Psoas muscle (tissue), 8 donors: ENCODE data around the gene ROR2. TPM values are rescaled to one million over a fixed set of nuclear protein-coding genes. Genes with fewer than 3 reads are reported as not detected.

Source experiments
- ATAC-seq, 4 donors: fragments of 200-7000 bp; cut with Tn5 transposase; one replicate each; pipeline ENCODE4 v1.9.1; 2020; ENCODE audit warnings: moderate library complexity in 3 of 4, mild to moderate bottlenecking in 2 of 4
- DNase-seq, 2 donors: peaks; one replicate each; pipeline ENCODE4 v3.0.0-alpha.2; 2020
- H3K27ac ChIP-seq: fragments of 200-600 bp; one replicate; pipeline ENCODE4 v1.8.0; 2022
- H3K27me3 ChIP-seq, 3 donors: fragments of 200-600 bp in 1 of 3; one replicate each; pipeline versions ENCODE4 v1.6.1 to v1.8.0; 2013 to 2022; ENCODE audit warnings: low read length in 2 of 3, mild to moderate bottlenecking in 2 of 3, moderate library complexity in 1 of 3; ENCODE audit not compliant: insufficient read depth in 3 of 3
- H3K36me3 ChIP-seq, 2 donors: fragments of 200-600 bp in 1 of 2; one replicate each; pipeline versions ENCODE4 v1.6.1 to v1.8.0; 2013 to 2022; ENCODE audit warnings: low read depth in 1 of 2, mild to moderate bottlenecking in 1 of 2, moderate library complexity in 1 of 2; ENCODE audit not compliant: insufficient read depth in 1 of 2
- H3K4me1 ChIP-seq: fragments of 200-600 bp; one replicate; pipeline ENCODE4 v1.8.0; 2022
- H3K4me3 ChIP-seq: fragments of 200-600 bp; one replicate; pipeline ENCODE4 v1.8.0; 2022; ENCODE audit warnings: mild to moderate bottlenecking
- H3K9me3 ChIP-seq: fragments of 200-600 bp; one replicate; pipeline ENCODE4 v1.8.0; 2022
- CTCF ChIP-seq: fragments of 200-600 bp; IDR thresholded peaks from one replicate; pipeline ENCODE4 v1.8.0; 2022; ENCODE audit warnings: antibody characterized with exemption
- WGBS, 3 donors: extraction: QIAGEN DNeasy Blood & Tissue Kit; methylation state at CpG; one replicate each; pipeline versions ENCODE4 v1.1.6 to v1.1.7; 2013; 5-methylcytosine and 5-hydroxymethylcytosine counted together
- intact Hi-C, 2 donors: fragments of 100-400 bp; cut with DNase I; formaldehyde crosslinking; loops; one replicate each; pipeline versions ENCODE4 v1.11.0 to v1.14.2; 2022
- polyA plus RNA-seq, 3 donors: library from polyadenylated mRNA; stranded (reverse); fragments of 200-250 nt; gene quantifications; one replicate each; pipeline ENCODE4 v1.2.3, GENCODE V29; 2013
- total RNA-seq, 4 donors: library from RNA; stranded (reverse); fragmentation: NEBNext Ultra II Directional in 2 of 4; extraction: Animal tissue kit (Norgen Biotek cat#: 25700) in 2 of 4; gene quantifications; one replicate each; pipeline versions ENCODE4 v1.2.1 to v1.2.4, GENCODE V29; 2021 to 2023
- donor health status: healthy with polysubstance abuse.
- donor health status: DM: no; HTN: no; CAD: no; lungs with moderate emphysema.
- donor health status: Bipolar disorder and iron deficiency.
- donor health status: healthy.
- donor health status: DM: yes; HTN: yes; CAD: no.
- donor health status: DM: no; HTN: no; CAD: no.
- donor health status: DM: no; HTN: no; CAD: no.
- donor health status: DM: yes; HTN: yes; CAD: no.

Gene ROR2
- total and polyA plus RNA-seq, 7 donors = 0.05 to 0.52 (median 0.15) TPM

GRCh38 chr9:91562416-91562815 lies 387.6 kb downstream of the ROR2 start:
- no peak overlapping the region for H3K4me3 ChIP-seq
- no peaks in the 10 kb centered on the region for H3K27me3 ChIP-seq
- no peaks in the 10 kb centered on the region for H3K4me1 ChIP-seq
- DNase-seq = no peak
- WGBS, 3 donors = 68 to 74% (median 70%) methylated on average over 3 of the region's 3 CpGs
- H3K9me3 ChIP-seq = no peaks in the 10 kb centered on the region
- ATAC-seq = no peak
- TF ChIP-seq CTCF = no peak
- no peak overlapping the region for H3K27ac ChIP-seq
- no peaks in the 10 kb centered on the region for H3K36me3 ChIP-seq
- intact Hi-C loops = no loop called here

DNA sequence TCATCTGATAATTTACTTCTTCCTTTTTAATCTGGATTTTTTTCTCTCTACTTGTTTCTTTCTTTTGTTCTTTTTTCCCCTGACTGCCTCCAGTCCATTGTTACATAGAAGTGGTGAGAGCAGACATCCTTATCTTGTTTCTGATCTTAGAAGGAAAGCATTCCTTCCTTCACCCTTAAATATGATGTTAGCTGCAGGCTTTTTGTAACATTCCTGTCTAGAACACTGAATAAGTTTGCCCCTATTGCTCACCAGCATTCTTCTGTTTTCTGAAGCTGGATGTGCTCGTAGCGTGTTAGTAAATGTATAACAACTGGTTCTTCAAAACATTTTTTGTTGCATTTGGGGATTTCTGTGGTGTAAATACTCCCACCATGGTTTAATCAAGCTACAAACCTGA lies 389.7 kb downstream of the ROR2 start:
- H3K36me3 ChIP-seq = no peaks in the 10 kb centered on the region
- WGBS, 3 donors = 78 to 86% (median 79%) methylated on average over 2 of the region's 2 CpGs
- intact Hi-C loops = no loop called here
- no peak overlapping the region for H3K27ac ChIP-seq
- H3K9me3 ChIP-seq = no peaks in the 10 kb centered on the region
- H3K4me1 ChIP-seq = no peaks in the 10 kb centered on the region
- ATAC-seq (no peak), DNase-seq (no peak)
- no peak for TF ChIP-seq CTCF
- H3K27me3 ChIP-seq = no peaks in the 10 kb centered on the region
- H3K4me3 ChIP-seq = no peak overlapping the region

DNA sequence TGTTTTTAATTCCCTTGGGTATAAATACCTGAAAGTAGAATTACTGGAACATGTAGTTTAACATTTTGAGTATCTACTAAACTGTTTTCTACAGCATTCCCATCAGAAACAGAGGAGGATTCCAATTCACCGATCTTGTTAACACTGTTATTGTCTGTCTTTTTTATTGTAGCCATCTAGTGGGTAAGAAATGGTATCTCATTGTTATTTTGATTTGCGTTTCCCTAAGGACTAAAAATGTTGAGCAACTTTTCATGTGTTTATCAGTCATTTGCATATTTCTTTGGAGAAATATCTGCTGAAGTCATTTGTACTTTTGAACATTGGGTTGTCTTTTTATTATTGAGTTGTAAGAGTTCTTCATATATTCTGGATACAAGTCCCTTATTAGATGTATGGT lies 391.1 kb downstream of the ROR2 start:
- 67 to 77% (median 70%) methylated on average over 2 of the region's 2 CpGs for WGBS, 3 donors
- no peaks in the 10 kb centered on the region for H3K9me3 ChIP-seq
- no peak overlapping the region for H3K27ac ChIP-seq
- ATAC-seq (no peak), DNase-seq (no peak)
- H3K4me3 ChIP-seq = no peak overlapping the region
- no peaks in the 10 kb centered on the region for H3K4me1 ChIP-seq
- intact Hi-C loops = no loop called here
- no peak for TF ChIP-seq CTCF
- no peaks in the 10 kb centered on the region for H3K27me3 ChIP-seq
- H3K36me3 ChIP-seq = no peaks in the 10 kb centered on the region

- 86 to 91% (median 88%) methylated on average over 3 of the region's 3 CpGs for WGBS, 3 donors
- no peaks in the 10 kb centered on the region for H3K27me3 ChIP-seq
- TF ChIP-seq CTCF = no peak
- no peak overlapping the region for H3K27ac ChIP-seq
- H3K9me3 ChIP-seq = no peaks in the 10 kb centered on the region
- H3K4me1 ChIP-seq = no peaks in the 10 kb centered on the region
- no peak for DNase-seq
- no peak overlapping the region for H3K4me3 ChIP-seq
- ATAC-seq = no peak
- intact Hi-C loops = no loop called here
- H3K36me3 ChIP-seq = no peaks in the 10 kb centered on the region
Observed at GRCh38 chr9:91558395-91558794, 391.6 kb downstream of the ROR2 start.

GRCh38 chr9:91557327-91557726 lies 392.7 kb downstream of the ROR2 start:
- no peak overlapping the region for H3K4me3 ChIP-seq
- H3K4me1 ChIP-seq = no peaks in the 10 kb centered on the region
- no peaks in the 10 kb centered on the region for H3K9me3 ChIP-seq
- no peaks in the 10 kb centered on the region for H3K27me3 ChIP-seq
- H3K36me3 ChIP-seq = no peaks in the 10 kb centered on the region
- H3K27ac ChIP-seq = no peak overlapping the region
- TF ChIP-seq CTCF = no peak
- ATAC-seq (no peak), DNase-seq (no peak)
- intact Hi-C loops = no loop called here
- 67 to 75% (median 72%) methylated on average over 2 of the region's 2 CpGs for WGBS, 3 donors
